GM23338 (cell line): ENCODE measurements around the gene BRINP2. TPM values are rescaled to one million over a fixed set of nuclear protein-coding genes. Genes with fewer than 3 reads are reported as not detected.
A peak's percentile ranks its signal among the peaks of the same experiment; 100 is the strongest.

ENCODE experiments used
- ATAC-seq: fragments of 200-7000 bp; cut with Tn5 transposase; 3 replicates; pipeline ENCODE4 v1.9.1; 2020
- DNase-seq: peaks from one replicate; pipeline ENCODE4 v3.0.0-alpha.2; 2015; ENCODE audit warnings: low spot score
- H2AFZ ChIP-seq: fragments of 200-600 bp; sonication (generic); 2 replicates; pipeline ENCODE4 v1.8.0; 2016; ENCODE audit warnings: antibody characterized with exemption, mild to moderate bottlenecking, moderate library complexity
- H3F3A ChIP-seq: fragments of 200-600 bp; sonication (generic); replicated peaks from 2 replicates; pipeline ENCODE4 v1.8.0; 2017; ENCODE audit warnings: antibody characterized with exemption, mixed run types, low read depth
- H3K27ac ChIP-seq: fragments of 200-600 bp; sonication (generic); 2 replicates; pipeline ENCODE4 v1.6.1; 2016; ENCODE audit warnings: low read depth
- H3K27me3 ChIP-seq: fragments of 200-600 bp; sonication (generic); 2 replicates; pipeline ENCODE4 v1.8.0; 2016; ENCODE audit warnings: mild to moderate bottlenecking, mixed run types, moderate library complexity; ENCODE audit not compliant: insufficient read depth
- H3K36me3 ChIP-seq: fragments of 200-600 bp; sonication (generic); 2 replicates; pipeline ENCODE4 v1.8.0; 2016; ENCODE audit warnings: mild to moderate bottlenecking; ENCODE audit not compliant: insufficient read depth
- H3K4me1 ChIP-seq: fragments of 200-600 bp; sonication (generic); 2 replicates; pipeline ENCODE4 v1.8.0; 2016; ENCODE audit warnings: mild to moderate bottlenecking, moderate library complexity; ENCODE audit not compliant: insufficient read depth
- H3K4me2 ChIP-seq: fragments of 200-600 bp; sonication (generic); 2 replicates; pipeline ENCODE4 v1.7.1; 2017; ENCODE audit warnings: mixed run types
- H3K4me3 ChIP-seq: fragments of 200-600 bp; sonication (generic); 2 replicates; pipeline ENCODE4 v1.6.1; 2016; ENCODE audit warnings: mixed run types
- H3K79me2 ChIP-seq: fragments of 200-600 bp; sonication (generic); replicated peaks from 2 replicates; pipeline ENCODE4 v1.8.0; 2017; ENCODE audit warnings: mild to moderate bottlenecking; ENCODE audit not compliant: insufficient read depth
- H3K9me2 ChIP-seq: fragments of 200-600 bp; sonication (generic); 2 replicates; pipeline ENCODE4 v1.8.0; 2017; ENCODE audit not compliant: insufficient read depth
- H4K20me1 ChIP-seq: fragments of 200-600 bp; sonication (generic); replicated peaks from 2 replicates; pipeline ENCODE4 v1.8.0; 2017; ENCODE audit warnings: mild to moderate bottlenecking; ENCODE audit not compliant: insufficient read depth
- H3K27ac Mint-ChIP-seq: 2 replicates; pipeline ENCODE4 v1.8.0; 2020; ENCODE audit warnings: inconsistent platforms, mild to moderate bottlenecking, moderate library complexity, mixed read lengths
- H3K27me3 Mint-ChIP-seq: 3 replicates; pipeline ENCODE4 v1.8.0; 2022; ENCODE audit warnings: low read depth, mild to moderate bottlenecking, moderate library complexity, mixed read lengths, inconsistent platforms; ENCODE audit not compliant: insufficient read depth, poor library complexity
- H3K36me3 Mint-ChIP-seq: 3 replicates; pipeline ENCODE4 v1.8.0; 2021; ENCODE audit warnings: low read depth, mild to moderate bottlenecking, inconsistent platforms, moderate library complexity, mixed read lengths
- H3K4me1 Mint-ChIP-seq: 3 replicates; pipeline ENCODE4 v1.8.0; 2020; ENCODE audit warnings: mild to moderate bottlenecking, inconsistent platforms, mixed read lengths
- H3K4me3 Mint-ChIP-seq: 3 replicates; pipeline ENCODE4 v1.8.0; 2021; ENCODE audit warnings: moderate library complexity, mild to moderate bottlenecking, inconsistent platforms, mixed read lengths
- H3K9me3 Mint-ChIP-seq: 3 replicates; pipeline ENCODE4 v1.8.0; 2020; ENCODE audit warnings: moderate library complexity, mild to moderate bottlenecking, inconsistent platforms, mixed read lengths
- CREB1 ChIP-seq: fragments of 250-450 bp; sonication (Bioruptor Pico); IDR thresholded peaks from 2 replicates; pipeline ENCODE4 v1.5.0; 2020; ENCODE audit warnings: low read depth, mild to moderate bottlenecking, moderate library complexity
- CTCF ChIP-seq, 2 experiments: fragments of 200-600 bp in 1 of 2; sonication (generic) in 1 of 2; conservative IDR thresholded peaks; 2 replicates each; pipeline versions ENCODE4 v1.5.1 to v1.6.1; 2016 to 2017; ENCODE audit warnings: antibody characterized with exemption in 2 of 2, low read depth in 2 of 2, mild to moderate bottlenecking in 2 of 2, moderate library complexity in 1 of 2
- ETS1 ChIP-seq: IDR thresholded peaks from 2 replicates; pipeline ENCODE4 v1.6.1; 2016; ENCODE audit warnings: antibody characterized with exemption
- EZH2 ChIP-seq: fragments of 200-600 bp; sonication (generic); IDR thresholded peaks from one replicate; pipeline ENCODE4 v1.8.0; 2017; ENCODE audit warnings: antibody characterized with exemption, mild to moderate bottlenecking, low read depth; ENCODE audit not compliant: unreplicated experiment
- EZH2phosphoT487 ChIP-seq: fragments of 200-600 bp; sonication (generic); IDR thresholded peaks from one replicate; pipeline ENCODE4 v1.8.1; 2018; ENCODE audit warnings: antibody characterized with exemption; ENCODE audit not compliant: unreplicated experiment
- JUNB ChIP-seq: IDR thresholded peaks from one replicate; pipeline ENCODE4 v1.6.1; 2016; ENCODE audit warnings: antibody characterized with exemption; ENCODE audit not compliant: unreplicated experiment
- NANOG ChIP-seq: IDR thresholded peaks from 2 replicates; pipeline ENCODE4 v1.6.1; 2016; ENCODE audit warnings: antibody characterized with exemption, borderline replicate concordance
- POLR2AphosphoS5 ChIP-seq: IDR thresholded peaks from 2 replicates; pipeline ENCODE4 v1.6.1; 2016; ENCODE audit warnings: antibody characterized with exemption, low read depth
- REST ChIP-seq: IDR thresholded peaks from one replicate; pipeline ENCODE4 v1.6.1; 2018; ENCODE audit warnings: antibody characterized with exemption; ENCODE audit not compliant: unreplicated experiment
- STAT1 ChIP-seq: IDR thresholded peaks from one replicate; pipeline ENCODE4 v1.6.1; 2016; ENCODE audit warnings: antibody characterized with exemption; ENCODE audit not compliant: unreplicated experiment
- ZNF114 ChIP-seq: fragments of 250-450 bp; sonication (Bioruptor Pico); IDR thresholded peaks from 2 replicates; pipeline ENCODE4 v1.5.0; 2020; ENCODE audit warnings: mild to moderate bottlenecking, moderate library complexity
- ZNF331 ChIP-seq: fragments of 250-450 bp; sonication (Bioruptor Pico); IDR thresholded peaks from 2 replicates; pipeline ENCODE4 v1.5.0; 2020; ENCODE audit warnings: low read depth, mild to moderate bottlenecking, moderate library complexity
- ZNF462 ChIP-seq: fragments of 250-450 bp; sonication (Bioruptor Pico); IDR thresholded peaks from 2 replicates; pipeline ENCODE4 v1.5.0; 2020; ENCODE audit warnings: mild to moderate bottlenecking, moderate library complexity
- polyA plus RNA-seq: library from polyadenylated mRNA; unstranded; fragments of >200 nt; fragmentation: Nextera tagmentation; extraction: Ambion mirVana; gene quantifications from 2 replicates; pipeline ENCODE4 v1.2.1, GENCODE V29; 2016
- total RNA-seq: library from RNA; depleted of rRNA; stranded (reverse); fragments of >200 nt; shearing (Covaris generic); gene quantifications from 2 replicates; pipeline ENCODE4 v1.2.3, GENCODE V29; 2014

Gene BRINP2
- total and polyA plus RNA-seq, 2 experiments from 2014 or later: 0.10 to 0.52 TPM

- H2AFZ ChIP-seq: no peak overlapping the region
- no peaks in the 10 kb centered on the region for H3K36me3 Mint-ChIP-seq
- no peaks in the 10 kb centered on the region for H3F3A ChIP-seq
- DNase-seq (peak; percentile 22), ATAC-seq (no peak)
- H3K4me1 Mint-ChIP-seq: peaks cover 31% of the 10 kb centered on the region
- H3K9me2 ChIP-seq: 0 out of 2 replicates have a peak, but pooled peaks cover 8% of the 10 kb centered on the region
- H3K4me2 ChIP-seq: peak overlapping the region; percentile 62
- H3K27ac Mint-ChIP-seq: no peak overlapping the region
- H3K27me3 ChIP-seq: no peaks in the 10 kb centered on the region
- 0 out of 2 replicates have a peak overlapping the region, but pooled peaks have one; percentile 14 for H3K4me3 ChIP-seq
- no peak overlapping the region for H3K27ac ChIP-seq
- no peaks in the 10 kb centered on the region for H3K79me2 ChIP-seq
- H3K4me3 Mint-ChIP-seq: peak overlapping the region; percentile 23; the same call in 1 of the 3 replicates
- TF ChIP-seq ETS1 (no peak), ZNF462 (CRISPR knock-in tag) (no peak), EZH2 (no peak), ZNF331 (CRISPR knock-in tag) (no peak), REST (no peak), EZH2phosphoT487 (no peak), POLR2AphosphoS5 (no peak), JUNB (no peak), STAT1 (no peak), NANOG (no peak), ZNF114 (CRISPR knock-in tag) (no peak), CREB1 (no peak), CTCF (conservative IDR thresholded peaks at IDR 0.05; ENCODE audit: low read depth in 2 of 2) (no peak)
- no peaks in the 10 kb centered on the region for H3K36me3 ChIP-seq
- no peaks in the 10 kb centered on the region for H3K9me3 Mint-ChIP-seq
- no peaks in the 10 kb centered on the region for H3K27me3 Mint-ChIP-seq
- no peaks in the 10 kb centered on the region for H4K20me1 ChIP-seq
- H3K4me1 ChIP-seq: peaks cover 18% of the 10 kb centered on the region
Observed at GRCh38 chr1:177142791-177143271, 27.9 kb upstream of the BRINP2 start.
